ENCODE data around the gene CDC16.

CDC16 gene

GRCh38 chr13:114229506-114229905 lies 5.2 kb upstream of the CDC16 start:
- Histone ChIP-seq H3K4me1 (ENCODE audit: control insufficient read depth, insufficient read depth, low read length) (peaks cover 45% of the 10 kb centered on the region), H3K9ac (ENCODE audit: low read depth, low read length) (peak overlapping the region; percentile 39)

GRCh38 chr13:114230117-114230516 lies 4.6 kb upstream of the CDC16 start:
- Histone ChIP-seq H3K36me3 (ENCODE audit: control insufficient read depth, insufficient read depth, low read length) (no peaks in the 10 kb centered on the region), H3K9ac (ENCODE audit: low read depth, low read length) (no peak overlapping the region), H3K9me3 (ENCODE audit: control insufficient read depth, insufficient read depth, low read length) (no peaks in the 10 kb centered on the region), H3K4me1 (ENCODE audit: control insufficient read depth, insufficient read depth, low read length) (peaks cover 45% of the 10 kb centered on the region), H3K4me3 (ENCODE audit: low read depth, low read length) (peak overlapping the region; percentile 9), H3K27me3 (ENCODE audit: control insufficient read depth, insufficient read depth, low read length) (no peaks in the 10 kb centered on the region)

More at GRCh38 chr13:114229506-114229905, 5.2 kb upstream of the CDC16 start:
- H3K27me3 ChIP-seq (ENCODE audit: control insufficient read depth, insufficient read depth, low read length): no peaks in the 10 kb centered on the region
- H3K4me3 ChIP-seq (ENCODE audit: low read depth, low read length): peak overlapping the region; percentile 9
- H3K36me3 ChIP-seq (ENCODE audit: control insufficient read depth, insufficient read depth, low read length): no peaks in the 10 kb centered on the region
- H3K9me3 ChIP-seq (ENCODE audit: control insufficient read depth, insufficient read depth, low read length): no peaks in the 10 kb centered on the region

- H3K9me3 ChIP-seq (ENCODE audit: control insufficient read depth, insufficient read depth, low read length): no peaks in the 10 kb centered on the region
- peak overlapping the region; percentile 4 for H3K4me3 ChIP-seq (ENCODE audit: low read depth, low read length)
- H3K4me1 ChIP-seq (ENCODE audit: control insufficient read depth, insufficient read depth, low read length): peaks cover 45% of the 10 kb centered on the region
- no peaks in the 10 kb centered on the region for H3K36me3 ChIP-seq (ENCODE audit: control insufficient read depth, insufficient read depth, low read length)
- no peaks in the 10 kb centered on the region for H3K27me3 ChIP-seq (ENCODE audit: control insufficient read depth, insufficient read depth, low read length)
- no peak overlapping the region for H3K9ac ChIP-seq (ENCODE audit: low read depth, low read length)
Observed at GRCh38 chr13:114230575-114230974, 4.1 kb upstream of the CDC16 start.

- Histone ChIP-seq H3K4me1 (ENCODE audit: control insufficient read depth, insufficient read depth, low read length) (peaks cover 43% of the 10 kb centered on the region), H3K9me3 (ENCODE audit: control insufficient read depth, insufficient read depth, low read length) (no peaks in the 10 kb centered on the region), H3K4me3 (ENCODE audit: low read depth, low read length) (no peak overlapping the region), H3K9ac (ENCODE audit: low read depth, low read length) (no peak overlapping the region), H3K27me3 (ENCODE audit: control insufficient read depth, insufficient read depth, low read length) (no peaks in the 10 kb centered on the region), H3K36me3 (ENCODE audit: control insufficient read depth, insufficient read depth, low read length) (no peaks in the 10 kb centered on the region)
Observed at GRCh38 chr13:114231886-114232285, 2.8 kb upstream of the CDC16 start.

- no peaks in the 10 kb centered on the region for H3K27me3 ChIP-seq (ENCODE audit: control insufficient read depth, insufficient read depth, low read length)
- no peak overlapping the region for H3K9ac ChIP-seq (ENCODE audit: low read depth, low read length)
- no peaks in the 10 kb centered on the region for H3K9me3 ChIP-seq (ENCODE audit: control insufficient read depth, insufficient read depth, low read length)
- peaks cover 26% of the 10 kb centered on the region for H3K4me1 ChIP-seq (ENCODE audit: control insufficient read depth, insufficient read depth, low read length)
- peaks cover 8% of the 10 kb centered on the region for H3K36me3 ChIP-seq (ENCODE audit: control insufficient read depth, insufficient read depth, low read length)
- H3K4me3 ChIP-seq (ENCODE audit: low read depth, low read length): peak overlapping the region; percentile 27
Observed at GRCh38 chr13:114234266-114234644, 442 bp upstream of the CDC16 start.

- H3K9ac ChIP-seq (ENCODE audit: low read depth, low read length): peak overlapping the region; percentile 57
- H3K4me3 ChIP-seq (ENCODE audit: low read depth, low read length): peak overlapping the region; percentile 59
Observed at GRCh38 chr13:114235697-114236096, 1.0 kb downstream of the CDC16 start.

GRCh38 chr13:114236227-114236626 lies 1.5 kb downstream of the CDC16 start:
- Histone ChIP-seq H3K9ac (ENCODE audit: low read depth, low read length) (peak overlapping the region; percentile 57), H3K4me3 (ENCODE audit: low read depth, low read length) (peak overlapping the region; percentile 59), H3K27me3 (ENCODE audit: control insufficient read depth, insufficient read depth, low read length) (no peaks in the 10 kb centered on the region), H3K4me1 (ENCODE audit: control insufficient read depth, insufficient read depth, low read length) (peaks cover 16% of the 10 kb centered on the region), H3K9me3 (ENCODE audit: control insufficient read depth, insufficient read depth, low read length) (no peaks in the 10 kb centered on the region), H3K36me3 (ENCODE audit: control insufficient read depth, insufficient read depth, low read length) (peaks cover 16% of the 10 kb centered on the region)

More at GRCh38 chr13:114235697-114236096, 1.0 kb downstream of the CDC16 start:
- Histone ChIP-seq H3K27me3 (ENCODE audit: control insufficient read depth, insufficient read depth, low read length) (no peaks in the 10 kb centered on the region), H3K36me3 (ENCODE audit: control insufficient read depth, insufficient read depth, low read length) (peaks cover 12% of the 10 kb centered on the region), H3K4me1 (ENCODE audit: control insufficient read depth, insufficient read depth, low read length) (peaks cover 16% of the 10 kb centered on the region), H3K9me3 (ENCODE audit: control insufficient read depth, insufficient read depth, low read length) (no peaks in the 10 kb centered on the region)

- Histone ChIP-seq H3K4me3 (ENCODE audit: low read depth, low read length) (no peak overlapping the region), H3K9ac (ENCODE audit: low read depth, low read length) (no peak overlapping the region), H3K36me3 (ENCODE audit: control insufficient read depth, insufficient read depth, low read length) (peaks cover 23% of the 10 kb centered on the region), H3K4me1 (ENCODE audit: control insufficient read depth, insufficient read depth, low read length) (peaks cover 13% of the 10 kb centered on the region), H3K9me3 (ENCODE audit: control insufficient read depth, insufficient read depth, low read length) (no peaks in the 10 kb centered on the region), H3K27me3 (ENCODE audit: control insufficient read depth, insufficient read depth, low read length) (no peaks in the 10 kb centered on the region)
Observed at GRCh38 chr13:114237415-114238112, 2.9 kb downstream of the CDC16 start.

GRCh38 chr13:114241918-114242317 lies 7.2 kb downstream of the CDC16 start:
- no peak overlapping the region for H3K4me3 ChIP-seq (ENCODE audit: low read depth, low read length)
- peaks cover 4% of the 10 kb centered on the region for H3K4me1 ChIP-seq (ENCODE audit: control insufficient read depth, insufficient read depth, low read length)
- no peak overlapping the region for H3K9ac ChIP-seq (ENCODE audit: low read depth, low read length)
- no peaks in the 10 kb centered on the region for H3K27me3 ChIP-seq (ENCODE audit: control insufficient read depth, insufficient read depth, low read length)
- no peaks in the 10 kb centered on the region for H3K9me3 ChIP-seq (ENCODE audit: control insufficient read depth, insufficient read depth, low read length)
- peaks cover 42% of the 10 kb centered on the region for H3K36me3 ChIP-seq (ENCODE audit: control insufficient read depth, insufficient read depth, low read length)

- Histone ChIP-seq H3K4me1 (ENCODE audit: control insufficient read depth, insufficient read depth, low read length) (peaks cover 4% of the 10 kb centered on the region), H3K36me3 (ENCODE audit: control insufficient read depth, insufficient read depth, low read length) (peaks cover 44% of the 10 kb centered on the region), H3K27me3 (ENCODE audit: control insufficient read depth, insufficient read depth, low read length) (no peaks in the 10 kb centered on the region), H3K4me3 (ENCODE audit: low read depth, low read length) (no peak overlapping the region), H3K9me3 (ENCODE audit: control insufficient read depth, insufficient read depth, low read length) (no peaks in the 10 kb centered on the region), H3K9ac (ENCODE audit: low read depth, low read length) (no peak overlapping the region)
Observed at GRCh38 chr13:114243971-114244370, 9.3 kb downstream of the CDC16 start.

- Histone ChIP-seq H3K27me3 (ENCODE audit: control insufficient read depth, insufficient read depth, low read length) (no peaks in the 10 kb centered on the region), H3K36me3 (ENCODE audit: control insufficient read depth, insufficient read depth, low read length) (peaks cover 44% of the 10 kb centered on the region), H3K9me3 (ENCODE audit: control insufficient read depth, insufficient read depth, low read length) (no peaks in the 10 kb centered on the region), H3K4me3 (ENCODE audit: low read depth, low read length) (no peak overlapping the region), H3K4me1 (ENCODE audit: control insufficient read depth, insufficient read depth, low read length) (peaks cover 4% of the 10 kb centered on the region), H3K9ac (ENCODE audit: low read depth, low read length) (no peak overlapping the region)
Observed at GRCh38 chr13:114244637-114245036, 9.9 kb downstream of the CDC16 start.

- no peaks in the 10 kb centered on the region for H3K27me3 ChIP-seq (ENCODE audit: control insufficient read depth, insufficient read depth, low read length)
- no peaks in the 10 kb centered on the region for H3K9me3 ChIP-seq (ENCODE audit: control insufficient read depth, insufficient read depth, low read length)
- H3K4me1 ChIP-seq (ENCODE audit: control insufficient read depth, insufficient read depth, low read length): no peaks in the 10 kb centered on the region
- H3K4me3 ChIP-seq (ENCODE audit: low read depth, low read length): no peak overlapping the region
- H3K36me3 ChIP-seq (ENCODE audit: control insufficient read depth, insufficient read depth, low read length): peaks cover 38% of the 10 kb centered on the region
- H3K9ac ChIP-seq (ENCODE audit: low read depth, low read length): no peak overlapping the region
Observed at GRCh38 chr13:114248011-114248410, 13.3 kb downstream of the CDC16 start.

All from iPS-15b (cell line).